ENCODE measurements around the gene EXD3.

The EXD3 gene

GRCh38 chr9:137430723-137431415, 7.9 kb upstream of the EXD3 start:
- no peak overlapping the region for H3K4me3 ChIP-seq (ENCODE audit: low read length)
- no peak for DNase-seq (ENCODE audit: low read depth)
- TF ChIP-seq CTCF (conservative IDR thresholded peaks at IDR 0.05; ENCODE audit: low read length) = no peak

GRCh38 chr9:137429974-137430722, 7.2 kb upstream of the EXD3 start:
- no peak for TF ChIP-seq CTCF (conservative IDR thresholded peaks at IDR 0.05; ENCODE audit: low read length)
- no peak for DNase-seq (ENCODE audit: low read depth)
- no peak overlapping the region for H3K4me3 ChIP-seq (ENCODE audit: low read length)

GRCh38 chr9:137429546-137429890, 6.6 kb upstream of the EXD3 start:
- no peak for DNase-seq (ENCODE audit: low read depth)
- H3K4me3 ChIP-seq (ENCODE audit: low read length) = no peak overlapping the region
- no peak for TF ChIP-seq CTCF (conservative IDR thresholded peaks at IDR 0.05; ENCODE audit: low read length)

GRCh38 chr9:137428841-137429545, 6.0 kb upstream of the EXD3 start:
- no peak overlapping the region for H3K4me3 ChIP-seq (ENCODE audit: low read length)
- no peak for DNase-seq (ENCODE audit: low read depth)
- TF ChIP-seq CTCF (conservative IDR thresholded peaks at IDR 0.05; ENCODE audit: low read length) = no peak

GRCh38 chr9:137428311-137428630, 5.3 kb upstream of the EXD3 start:
- H3K4me3 ChIP-seq (ENCODE audit: low read length) = no peak overlapping the region
- no peak for DNase-seq (ENCODE audit: low read depth)
- no peak for TF ChIP-seq CTCF (conservative IDR thresholded peaks at IDR 0.05; ENCODE audit: low read length)

- DNase-seq (ENCODE audit: low read depth) = no peak
- no peak overlapping the region for H3K4me3 ChIP-seq (ENCODE audit: low read length)
- TF ChIP-seq CTCF (conservative IDR thresholded peaks at IDR 0.05; ENCODE audit: low read length) = no peak
These were observed 4.7 kb upstream of the EXD3 start for GRCh38 chr9:137427454-137428310.

All from AG10803 (cell line).